Keratinocyte (primary cell): ENCODE results near the gene CRYGB.

Source experiments
- EZH2 ChIP-seq: IDR thresholded peaks from one replicate; pipeline ENCODE4 v1.6.1; 2012; ENCODE audit warnings: inconsistent platforms, mild to moderate bottlenecking, low read length, moderate library complexity
- TF ChIP-seq, protein P1 (sequence below), 3 experiments: IDR thresholded peaks in 1 of 3; conservative IDR thresholded peaks in 1 of 3; optimal IDR thresholded peaks in 1 of 3; 2 replicates in 2 of 3; 3 replicates in 1 of 3; pipeline versions ENCODE3 to v1.5.1; 2011; ENCODE audit warnings: low read length in 3 of 3, mild to moderate bottlenecking in 3 of 3, moderate library complexity in 2 of 3, control low read depth in 1 of 3, inconsistent platforms in 1 of 3; ENCODE audit not compliant: insufficient read depth in 2 of 3; ENCODE audit errors: extremely low read depth in 1 of 3

DNA sequence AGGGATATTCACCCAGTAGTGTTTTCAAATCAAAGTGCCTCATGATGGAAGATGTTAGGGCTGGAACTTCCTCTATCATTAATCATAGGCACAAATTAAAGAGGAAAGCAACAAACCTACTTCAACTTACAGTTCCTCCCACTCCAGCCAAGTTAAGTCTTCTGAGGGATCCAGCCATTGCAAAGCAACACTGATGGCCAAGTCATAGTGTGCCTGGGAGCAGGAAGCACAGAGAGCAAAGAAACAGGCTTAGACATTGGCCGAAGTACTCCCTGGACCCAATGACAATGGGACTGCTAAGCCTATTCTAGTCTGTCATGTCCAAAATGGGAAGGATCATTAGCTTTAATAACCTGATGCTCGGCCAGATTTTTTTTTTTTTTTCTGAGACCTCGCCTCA, 36.9 kb upstream of the CRYGB start:
- TF ChIP-seq, protein P1, sequence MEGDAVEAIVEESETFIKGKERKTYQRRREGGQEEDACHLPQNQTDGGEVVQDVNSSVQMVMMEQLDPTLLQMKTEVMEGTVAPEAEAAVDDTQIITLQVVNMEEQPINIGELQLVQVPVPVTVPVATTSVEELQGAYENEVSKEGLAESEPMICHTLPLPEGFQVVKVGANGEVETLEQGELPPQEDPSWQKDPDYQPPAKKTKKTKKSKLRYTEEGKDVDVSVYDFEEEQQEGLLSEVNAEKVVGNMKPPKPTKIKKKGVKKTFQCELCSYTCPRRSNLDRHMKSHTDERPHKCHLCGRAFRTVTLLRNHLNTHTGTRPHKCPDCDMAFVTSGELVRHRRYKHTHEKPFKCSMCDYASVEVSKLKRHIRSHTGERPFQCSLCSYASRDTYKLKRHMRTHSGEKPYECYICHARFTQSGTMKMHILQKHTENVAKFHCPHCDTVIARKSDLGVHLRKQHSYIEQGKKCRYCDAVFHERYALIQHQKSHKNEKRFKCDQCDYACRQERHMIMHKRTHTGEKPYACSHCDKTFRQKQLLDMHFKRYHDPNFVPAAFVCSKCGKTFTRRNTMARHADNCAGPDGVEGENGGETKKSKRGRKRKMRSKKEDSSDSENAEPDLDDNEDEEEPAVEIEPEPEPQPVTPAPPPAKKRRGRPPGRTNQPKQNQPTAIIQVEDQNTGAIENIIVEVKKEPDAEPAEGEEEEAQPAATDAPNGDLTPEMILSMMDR (optimal IDR thresholded peaks at IDR 0.05 in 1 of 3, IDR thresholded peaks at IDR 0.05 in 1 of 3, conservative IDR thresholded peaks at IDR 0.05 in 1 of 3; ENCODE audit: extremely low read depth in 1 of 3, insufficient read depth in 2 of 3, low read length in 3 of 3), result no peak
- TF ChIP-seq EZH2, result no peak
